MCF 10A (cell line): ENCODE measurements around the gene DLG3. TPM values are rescaled to one million over a fixed set of nuclear protein-coding genes. Genes with fewer than 3 reads are reported as not detected.
A peak's percentile ranks its signal among the peaks of the same experiment; 100 is the strongest.
"Not testable (repeated sequence)": the region's sequence is repeated elsewhere in the genome, so short reads cannot be mapped to it uniquely, and the experiment has no call there.

Experiments
- Bru-seq: library from RNA; stranded (reverse); fragments of 400-500 nt; gene quantifications from one replicate; lab custom pipeline; 2021; lab: Mats Ljungman, UMichigan
- BruChase-seq, 2 experiments: library from RNA; stranded (reverse); fragments of 400-500 nt; gene quantifications; one replicate each; lab custom pipeline; 2021; lab: Mats Ljungman, UMichigan
- BruUV-seq: library from RNA; stranded (reverse); fragments of 400-500 nt; replicated peaks from 2 replicates; lab custom pipeline; 2021; lab: Mats Ljungman, UMichigan
- CTCF ChIA-PET: fragments of 300-600 bp; sonication (Branson Sonifier 250); formaldehyde crosslinking; extraction: SDS; loops from one replicate; lab custom pipeline; 2021; ENCODE audit warnings: antibody characterized with exemption, inconsistent platforms; lab: Yijun Ruan, JAX
- POLR2A ChIA-PET: fragments of 300-600, 350-650 bp; sonication (Branson Sonifier 250); formaldehyde crosslinking; extraction: SDS; loops from one replicate; lab custom pipeline; 2020; ENCODE audit warnings: antibody characterized with exemption, inconsistent platforms; lab: Yijun Ruan, JAX
- DNase-seq: peaks from one replicate; pipeline ENCODE4 v3.0.0-alpha.2; 2018; ENCODE audit not compliant: unreplicated experiment
- H3K27ac Mint-ChIP-seq: one replicate; pipeline ENCODE4 v1.8.0; 2022; ENCODE audit warnings: mild to moderate bottlenecking, low read depth, mixed read lengths; ENCODE audit not compliant: unreplicated experiment
- H3K27me3 Mint-ChIP-seq: one replicate; pipeline ENCODE4 v1.8.0; 2022; ENCODE audit warnings: mixed read lengths; ENCODE audit not compliant: insufficient read depth, unreplicated experiment
- H3K36me3 Mint-ChIP-seq: one replicate; pipeline ENCODE4 v1.8.0; 2022; ENCODE audit warnings: mild to moderate bottlenecking, moderate library complexity, mixed read lengths; ENCODE audit not compliant: insufficient read depth, unreplicated experiment
- H3K4me1 Mint-ChIP-seq: one replicate; pipeline ENCODE4 v1.8.0; 2022; ENCODE audit warnings: mixed read lengths; ENCODE audit not compliant: insufficient read depth, unreplicated experiment
- H3K4me3 Mint-ChIP-seq: one replicate; pipeline ENCODE4 v1.8.0; 2022; ENCODE audit warnings: mild to moderate bottlenecking, moderate library complexity, mixed read lengths; ENCODE audit not compliant: unreplicated experiment
- H3K9me3 Mint-ChIP-seq: one replicate; pipeline ENCODE4 v1.8.0; 2022; ENCODE audit warnings: mixed read lengths; ENCODE audit not compliant: unreplicated experiment
- intact Hi-C: fragments of 100-400 bp; cut with micrococcal nuclease; formaldehyde crosslinking; loops from 2 replicates; pipeline ENCODE4 v1.14.1; 2022
- long read RNA-seq: library from polyadenylated mRNA; stranded (forward); transcript quantifications from one replicate; pipeline ENCODE4 v2.0.0, GENCODE V29; 2022
- total RNA-seq: library from RNA; stranded (reverse); gene quantifications from 2 replicates; pipeline ENCODE4 v1.2.3, GENCODE V29; 2022
- TF ChIP-seq, protein P1 (sequence below): fragments of 200-600 bp; IDR thresholded peaks from one replicate; pipeline ENCODE4 v1.8.0; 2022; ENCODE audit warnings: antibody characterized with exemption, mild to moderate bottlenecking; ENCODE audit not compliant: unreplicated experiment

DLG3 gene
- total RNA-seq (12.8 and 20.1 TPM in 2 replicates), Bru-seq, nascent RNA (percentile 53 among the genes with signal in this experiment), BruChase-seq, experiment 1, labeled RNA remaining after a 6-hour chase (percentile 62 among the genes with signal in this experiment), BruChase-seq, experiment 2, labeled RNA remaining after a 2-hour chase (percentile 61 among the genes with signal in this experiment)
- long read RNA-seq, full-length matches to known transcripts: 17 of 23 reads
- long read RNA-seq, partial matches to known transcripts: 3 of 23 reads
- long read RNA-seq, other reads (novel, unspliced or antisense): 3 of 23 reads

DNA sequence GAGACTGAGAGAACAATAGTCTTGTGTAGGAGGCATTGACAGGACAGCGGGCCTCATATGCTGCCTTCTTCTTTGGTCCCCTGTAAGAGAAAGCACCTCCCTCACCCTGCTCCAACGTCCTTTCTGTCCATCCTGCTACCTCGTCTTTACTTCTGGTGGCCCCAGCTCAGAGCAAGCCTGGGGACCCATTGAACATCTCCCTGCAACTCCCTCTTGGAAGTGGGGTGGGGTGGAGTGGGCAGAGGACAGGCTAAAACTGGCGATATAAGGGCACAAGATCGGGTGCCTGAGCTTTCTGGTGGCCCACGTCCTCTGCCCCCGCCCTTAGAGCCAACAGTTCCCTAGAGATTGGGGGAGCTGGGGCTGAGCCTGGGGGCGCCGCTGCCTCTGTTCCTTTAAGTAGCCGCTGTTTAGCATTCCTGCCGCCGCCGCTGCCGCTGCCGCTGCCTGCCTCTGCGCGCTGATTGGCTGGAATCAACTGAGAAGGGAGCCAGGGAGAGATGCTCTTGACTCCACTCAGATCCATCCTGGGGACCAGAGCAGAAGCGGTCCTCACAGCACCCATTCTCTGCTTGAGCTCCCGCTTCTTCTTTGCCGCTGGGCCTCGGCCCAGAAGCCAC, at the start of gene DLG3:
Gene DLG3 (plus strand): TSS at position 510 of the 620 bp plus-strand sequence. CDS start 367 bp downstream, outside the sequence.
- H3K4me1 Mint-ChIP-seq: no peaks in the 10 kb centered on the region
- H3K27me3 Mint-ChIP-seq: peaks cover 52% of the 10 kb centered on the region
- ChIA-PET POLR2A (interaction anchor here (0.6 kb wide), 1 partner anchor 1612 kb away, joined by 3 read pairs; no protein-coding TSS in a partner anchor), CTCF (interaction anchor here (0.6 to 2.3 kb wide), 7 partner anchors 7 to 276 kb away, joined by 3 to 10 read pairs (median 4); no protein-coding TSS in a partner anchor)
- no TSS peak for BruUV-seq
- no peaks in the 10 kb centered on the region for H3K36me3 Mint-ChIP-seq
- no peaks in the 10 kb centered on the region for H3K9me3 Mint-ChIP-seq
- H3K4me3 Mint-ChIP-seq: no peak within 1 kb of the TSS
- TF ChIP-seq, protein P1, sequence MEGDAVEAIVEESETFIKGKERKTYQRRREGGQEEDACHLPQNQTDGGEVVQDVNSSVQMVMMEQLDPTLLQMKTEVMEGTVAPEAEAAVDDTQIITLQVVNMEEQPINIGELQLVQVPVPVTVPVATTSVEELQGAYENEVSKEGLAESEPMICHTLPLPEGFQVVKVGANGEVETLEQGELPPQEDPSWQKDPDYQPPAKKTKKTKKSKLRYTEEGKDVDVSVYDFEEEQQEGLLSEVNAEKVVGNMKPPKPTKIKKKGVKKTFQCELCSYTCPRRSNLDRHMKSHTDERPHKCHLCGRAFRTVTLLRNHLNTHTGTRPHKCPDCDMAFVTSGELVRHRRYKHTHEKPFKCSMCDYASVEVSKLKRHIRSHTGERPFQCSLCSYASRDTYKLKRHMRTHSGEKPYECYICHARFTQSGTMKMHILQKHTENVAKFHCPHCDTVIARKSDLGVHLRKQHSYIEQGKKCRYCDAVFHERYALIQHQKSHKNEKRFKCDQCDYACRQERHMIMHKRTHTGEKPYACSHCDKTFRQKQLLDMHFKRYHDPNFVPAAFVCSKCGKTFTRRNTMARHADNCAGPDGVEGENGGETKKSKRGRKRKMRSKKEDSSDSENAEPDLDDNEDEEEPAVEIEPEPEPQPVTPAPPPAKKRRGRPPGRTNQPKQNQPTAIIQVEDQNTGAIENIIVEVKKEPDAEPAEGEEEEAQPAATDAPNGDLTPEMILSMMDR: no peak
- DNase-seq: peak; percentile 23
- no peak within 1 kb of the TSS for H3K27ac Mint-ChIP-seq
- intact Hi-C loops: no loop called here

DNA sequence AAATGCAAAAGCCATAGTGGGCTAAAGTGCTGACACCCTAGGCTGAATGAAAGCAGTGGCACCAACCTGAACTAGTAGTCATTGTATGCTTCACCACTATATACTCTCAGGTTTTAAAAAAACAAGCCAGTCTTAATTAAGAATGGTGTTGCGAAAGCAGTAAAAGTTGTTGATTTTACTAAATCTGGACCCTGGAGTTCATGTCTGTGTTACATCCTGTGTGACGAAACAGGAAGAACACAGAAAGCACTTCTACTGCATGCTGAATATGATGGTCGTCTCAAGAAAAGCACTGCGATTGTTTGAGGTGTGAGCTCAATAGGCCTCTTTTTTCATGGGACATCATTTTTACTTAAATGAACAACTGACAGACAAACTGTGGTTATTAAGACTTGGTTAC, 45.7 kb upstream of the DLG3 start:
- TF ChIP-seq, protein P1: no peak
- no peak overlapping the region for H3K27ac Mint-ChIP-seq
- H3K4me3 Mint-ChIP-seq: no peak overlapping the region
- no peaks in the 10 kb centered on the region for H3K4me1 Mint-ChIP-seq
- CTCF ChIA-PET: no interaction called here
- peaks cover 9% of the 10 kb centered on the region for H3K36me3 Mint-ChIP-seq
- H3K27me3 Mint-ChIP-seq: no peaks in the 10 kb centered on the region
- no TSS peak for BruUV-seq
- no peaks in the 10 kb centered on the region for H3K9me3 Mint-ChIP-seq
- POLR2A ChIA-PET: no interaction called here
- DNase-seq: peak; percentile 39
- intact Hi-C loops: no loop called here

DNA sequence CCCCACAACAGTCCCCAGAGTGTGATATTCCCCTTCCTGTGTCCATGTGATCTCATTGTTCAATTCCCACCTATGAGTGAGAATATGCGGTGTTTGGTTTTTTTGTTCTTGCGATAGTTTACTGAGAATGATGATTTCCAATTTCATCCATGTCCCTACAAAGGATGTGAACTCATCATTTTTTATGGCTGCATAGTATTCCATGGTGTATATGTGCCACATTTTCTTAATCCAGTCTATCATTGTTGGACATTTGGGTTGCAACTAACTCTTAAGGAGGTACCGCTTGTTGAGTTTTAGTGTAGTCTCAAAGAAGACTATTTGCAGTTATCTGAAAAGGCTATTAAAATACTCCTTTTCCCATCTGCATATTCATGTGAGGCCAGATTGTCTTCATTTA, 44.5 kb upstream of the DLG3 start:
- H3K4me1 Mint-ChIP-seq, POLR2A ChIA-PET, H3K27ac Mint-ChIP-seq, BruUV-seq, intact Hi-C loops, CTCF ChIA-PET, H3K9me3 Mint-ChIP-seq, H3K27me3 Mint-ChIP-seq, H3K4me3 Mint-ChIP-seq, DNase-seq, H3K36me3 Mint-ChIP-seq: not testable (repeated sequence)

DNA sequence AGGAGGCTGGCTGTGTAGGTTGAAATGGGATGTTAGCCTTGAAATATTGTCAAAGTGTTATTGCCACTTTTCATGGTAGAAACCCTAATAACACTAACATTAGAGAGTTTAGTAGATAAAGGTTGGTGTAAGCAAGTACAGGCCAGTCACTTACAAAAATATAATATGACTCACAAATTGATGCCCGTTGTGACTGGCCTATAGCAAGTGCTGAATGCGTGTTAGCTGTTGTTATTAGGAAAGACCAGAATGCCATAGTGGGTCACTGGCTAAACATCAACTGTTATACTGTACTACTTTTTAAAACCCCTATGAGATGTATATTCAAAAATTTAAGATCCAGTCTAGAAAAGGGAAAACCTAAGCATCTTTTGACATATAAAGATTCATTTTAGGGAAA, 41.9 kb upstream of the DLG3 start:
- DNase-seq: peak; percentile 6
- no peaks in the 10 kb centered on the region for H3K36me3 Mint-ChIP-seq
- TF ChIP-seq, protein P1: no peak
- no peaks in the 10 kb centered on the region for H3K9me3 Mint-ChIP-seq
- H3K27ac Mint-ChIP-seq: no peak overlapping the region
- H3K4me3 Mint-ChIP-seq: no peak overlapping the region
- no TSS peak for BruUV-seq
- ChIA-PET POLR2A (interaction anchor here (1.2 kb wide), 1 partner anchor 32 kb away, joined by 3 read pairs; no protein-coding TSS in a partner anchor), CTCF (interaction anchor here (0.8 to 1.7 kb wide), 3 partner anchors 29 to 204 kb away, joined by 3 to 5 read pairs (median 4); no protein-coding TSS in a partner anchor)
- H3K27me3 Mint-ChIP-seq: peaks cover 26% of the 10 kb centered on the region
- intact Hi-C loops: no loop called here
- H3K4me1 Mint-ChIP-seq: no peaks in the 10 kb centered on the region
